ENCODE results near the gene PXDN. TPM values are rescaled to one million over a fixed set of nuclear protein-coding genes. Genes with fewer than 3 reads are reported as not detected.
"Not testable (repeated sequence)": the region's sequence is repeated elsewhere in the genome, so short reads cannot be mapped to it uniquely, and the experiment has no call there.

Gene PXDN
- 27.5 TPM for total RNA-seq
- long read RNA-seq, full-length matches to known transcripts, result 1 of 26 reads
- long read RNA-seq, partial matches to known transcripts, result 18 of 26 reads
- long read RNA-seq, other reads (novel, unspliced or antisense), result 7 of 26 reads

DNA sequence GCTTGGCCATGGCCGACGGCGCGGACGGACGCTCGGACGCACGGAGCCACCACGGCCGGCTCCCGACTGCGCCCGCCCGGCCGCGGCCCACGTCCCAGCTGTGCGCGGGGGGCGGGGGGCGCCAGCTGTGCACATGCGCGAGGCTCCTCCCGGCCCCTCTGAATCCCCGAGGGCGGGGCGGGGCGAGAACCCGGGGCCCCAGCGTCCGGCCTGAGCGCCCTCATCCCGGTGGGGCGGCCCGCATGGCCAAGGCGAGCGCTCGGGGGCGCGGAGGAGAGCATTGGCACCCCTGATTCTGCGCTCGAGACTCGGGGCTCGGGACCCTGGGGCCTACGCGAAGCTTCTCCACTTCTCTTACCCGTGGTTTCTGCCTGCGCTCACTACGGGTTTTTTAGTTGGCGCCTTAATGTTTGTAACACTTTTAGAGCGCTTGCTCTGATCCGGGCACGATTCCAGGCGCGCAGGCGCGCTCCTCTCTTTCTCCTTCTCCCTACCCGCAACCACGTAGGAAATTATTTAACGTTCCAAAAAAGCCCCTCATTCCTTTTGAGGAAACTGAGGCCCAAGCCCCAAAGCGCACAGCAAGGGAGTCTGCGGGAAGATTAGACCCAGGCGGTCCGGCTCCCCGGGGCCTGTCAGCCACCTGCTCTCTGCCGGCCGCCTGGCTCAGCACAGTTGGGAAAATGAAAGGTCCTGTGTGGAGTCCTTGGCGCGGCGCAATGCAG is at the start of gene PXDN:
TSS of gene PXDN (minus strand) at position 70 of the 725 bp plus-strand sequence. CDS start at position 10, 60 bp downstream.
- intact Hi-C loops (cut with DNase I), result loop anchor here (5.0 kb wide), 3 partner anchors 37 to 137 kb away; no protein-coding TSS in a partner anchor
- peak; percentile 76 for DNase-seq (ENCODE audit: low spot score)

DNA sequence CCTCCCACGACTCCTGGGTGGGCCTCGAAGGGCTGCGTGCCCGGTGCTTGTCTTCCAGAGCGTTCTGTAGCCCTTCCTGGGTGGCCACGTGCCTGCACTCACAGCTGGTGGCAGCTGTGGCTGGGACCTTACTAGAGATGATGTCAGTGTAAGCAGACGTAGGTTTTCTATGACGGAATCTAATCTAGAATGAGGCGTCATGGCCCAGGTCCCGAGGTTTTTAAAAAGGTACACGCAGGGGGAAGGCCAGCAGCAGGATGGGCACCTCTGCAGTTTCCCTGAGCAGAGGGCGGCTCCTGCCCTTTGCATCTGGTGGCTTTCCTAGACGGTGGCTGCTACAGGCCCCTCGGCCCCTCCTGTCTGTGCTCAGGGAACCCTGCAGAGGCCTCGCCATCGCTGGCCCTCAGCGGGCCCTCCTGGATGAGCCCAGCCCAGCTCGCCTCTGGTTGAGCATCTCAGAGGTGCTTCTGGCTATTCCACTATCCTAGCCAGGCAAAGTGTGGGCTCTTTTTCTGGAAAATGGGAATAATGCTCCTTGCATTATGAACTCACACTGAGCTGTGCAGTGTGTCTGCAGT is 49.6 kb upstream of the PXDN start:
- intact Hi-C loops (cut with DNase I), result no loop called here
- no peak for DNase-seq (ENCODE audit: low spot score)

- DNase-seq (ENCODE audit: low spot score), result no peak
- intact Hi-C loops (cut with DNase I), result no loop called here
Measured at GRCh38 chr2:1793001-1793867, 48.9 kb upstream of the PXDN start.

GRCh38 chr2:1791685-1792435 is 47.5 kb upstream of the PXDN start:
- no peak for DNase-seq (ENCODE audit: low spot score)
- intact Hi-C loops (cut with DNase I), result no loop called here

- intact Hi-C loops (cut with DNase I), result no loop called here
- no peak for DNase-seq (ENCODE audit: low spot score)
Measured at GRCh38 chr2:1791006-1791605, 46.8 kb upstream of the PXDN start.

GRCh38 chr2:1790473-1790872 is 46.2 kb upstream of the PXDN start:
- intact Hi-C loops (cut with DNase I), result no loop called here
- DNase-seq (ENCODE audit: low spot score), result no peak

DNA sequence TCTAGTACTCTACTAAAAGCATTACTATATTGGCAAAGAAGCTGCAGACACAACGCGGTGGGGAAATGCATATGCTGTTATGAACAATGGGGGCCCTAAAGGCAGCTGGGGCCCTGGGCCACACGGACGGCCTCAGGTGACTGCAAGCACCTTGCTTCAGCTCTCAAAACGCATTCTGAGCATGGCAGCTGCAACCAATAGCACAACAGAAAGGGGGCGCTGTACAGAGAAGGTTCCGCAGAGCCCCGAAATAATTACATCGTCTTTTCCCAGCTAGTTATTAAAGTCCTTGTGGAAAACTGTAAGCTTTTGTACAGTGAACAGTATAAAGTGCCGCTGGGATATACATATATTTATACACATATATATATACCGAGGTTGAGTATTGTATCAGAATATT is 45.3 kb upstream of the PXDN start:
- no peak for DNase-seq (ENCODE audit: low spot score)
- intact Hi-C loops (cut with DNase I), result no loop called here

DNA sequence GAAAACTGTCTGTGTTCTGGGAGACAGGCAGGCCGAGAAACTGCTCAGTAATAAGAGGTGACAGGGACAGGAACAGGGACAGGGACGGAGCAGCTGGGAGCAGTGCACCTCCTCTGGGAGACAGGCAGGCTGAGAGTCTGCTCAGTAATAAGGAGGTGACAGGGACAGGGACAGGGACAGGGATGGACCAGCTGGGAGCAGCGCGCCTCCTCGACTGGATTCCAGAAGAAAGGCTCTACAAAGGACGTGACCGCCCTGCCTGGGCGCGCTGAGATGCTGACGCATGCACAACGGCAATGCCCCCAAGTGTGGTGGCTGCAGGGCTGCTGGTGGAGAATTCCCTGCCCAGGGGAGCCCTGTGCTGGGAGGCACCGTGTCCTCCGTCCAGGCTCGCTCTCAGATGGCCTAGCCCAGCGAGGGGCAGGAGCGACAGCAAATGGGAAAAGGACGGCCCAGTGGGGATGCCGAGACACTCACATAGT is 44.2 kb upstream of the PXDN start:
- intact Hi-C loops (cut with DNase I), result no loop called here
- DNase-seq (ENCODE audit: low spot score), result no peak

GRCh38 chr2:1787755-1788477 is 43.6 kb upstream of the PXDN start:
- peak; percentile 19 for DNase-seq (ENCODE audit: low spot score)
- intact Hi-C loops (cut with DNase I), result no loop called here

DNA sequence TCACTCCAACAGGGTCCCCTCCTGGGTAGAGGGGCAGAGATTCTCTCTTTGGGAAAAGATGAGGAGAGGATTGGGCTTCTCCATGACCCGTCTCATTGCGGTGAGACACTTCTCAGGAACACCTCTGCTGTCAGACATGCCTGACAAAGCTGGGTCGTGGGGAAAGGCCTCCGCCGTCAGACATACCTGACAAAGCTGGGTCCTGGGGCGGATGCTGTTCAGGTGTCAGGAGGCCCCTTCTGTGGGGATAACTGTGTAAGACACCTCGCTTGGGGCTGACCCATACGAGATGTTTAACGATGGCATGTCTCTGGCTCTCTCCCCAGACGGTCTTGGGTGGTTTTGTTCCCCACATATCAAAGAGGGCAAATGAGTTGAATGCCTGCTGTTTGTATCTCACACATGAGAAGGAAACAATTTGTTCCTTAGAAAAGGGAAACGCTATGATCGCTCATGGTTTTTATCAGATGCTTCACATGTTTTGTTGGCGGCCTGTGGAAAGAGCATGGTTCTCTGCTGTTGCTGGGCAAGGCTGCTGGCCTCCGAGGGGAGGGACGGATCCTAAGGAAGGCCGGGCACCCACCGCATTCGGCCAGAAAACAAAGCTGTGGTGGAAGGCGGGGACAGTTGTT is 40.8 kb upstream of the PXDN start:
- peak; percentile 69 for DNase-seq (ENCODE audit: low spot score)
- intact Hi-C loops (cut with DNase I), result no loop called here

- peak; percentile 62 for DNase-seq (ENCODE audit: low spot score)
- intact Hi-C loops (cut with DNase I), result no loop called here
Measured at GRCh38 chr2:1784087-1784486, 39.8 kb upstream of the PXDN start.

GRCh38 chr2:1782514-1782913 is 38.2 kb upstream of the PXDN start:
- DNase-seq (ENCODE audit: low spot score), result peak; percentile 29
- intact Hi-C loops (cut with DNase I), result no loop called here

DNA sequence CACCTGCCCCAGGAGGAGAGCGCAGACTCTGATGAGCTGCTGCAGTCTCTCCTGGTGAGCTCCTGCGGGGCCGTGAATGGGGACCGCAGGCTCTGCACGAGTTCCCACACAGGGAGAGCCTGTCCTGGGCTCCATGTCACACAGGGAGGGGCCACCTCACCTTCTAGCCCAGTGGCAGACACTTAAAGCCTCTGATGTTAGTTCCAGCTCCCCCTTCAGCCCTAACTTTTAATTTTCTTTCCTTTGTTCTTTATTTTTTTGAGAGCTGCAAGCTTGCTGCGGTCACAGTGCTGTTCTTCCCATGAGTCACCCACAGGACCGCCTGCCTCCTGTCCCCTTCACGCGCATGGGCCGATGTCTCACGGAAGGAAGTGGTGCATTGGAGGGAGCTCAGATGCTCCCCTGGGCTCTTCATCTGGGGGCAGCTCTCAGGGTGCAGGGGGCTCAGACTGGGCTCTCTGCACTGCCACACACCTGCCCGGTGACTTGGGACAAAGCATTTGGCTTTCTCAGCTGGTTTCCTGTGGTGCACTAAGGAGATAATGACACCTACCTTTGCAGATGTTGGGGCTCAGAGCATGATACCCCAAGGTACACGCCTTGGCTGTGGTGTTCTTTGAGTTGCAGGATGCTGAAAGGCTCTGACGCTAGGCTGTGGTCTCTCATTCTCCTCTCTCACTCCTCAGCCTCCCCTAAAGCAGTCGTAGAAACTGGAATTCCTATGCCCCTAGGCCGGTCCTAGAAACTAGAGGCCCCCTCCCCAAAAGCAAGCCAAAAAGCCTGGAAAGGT is 37.2 kb upstream of the PXDN start:
- DNase-seq (ENCODE audit: low spot score), result peak; percentile 46
- intact Hi-C loops (cut with DNase I), result no loop called here

DNA sequence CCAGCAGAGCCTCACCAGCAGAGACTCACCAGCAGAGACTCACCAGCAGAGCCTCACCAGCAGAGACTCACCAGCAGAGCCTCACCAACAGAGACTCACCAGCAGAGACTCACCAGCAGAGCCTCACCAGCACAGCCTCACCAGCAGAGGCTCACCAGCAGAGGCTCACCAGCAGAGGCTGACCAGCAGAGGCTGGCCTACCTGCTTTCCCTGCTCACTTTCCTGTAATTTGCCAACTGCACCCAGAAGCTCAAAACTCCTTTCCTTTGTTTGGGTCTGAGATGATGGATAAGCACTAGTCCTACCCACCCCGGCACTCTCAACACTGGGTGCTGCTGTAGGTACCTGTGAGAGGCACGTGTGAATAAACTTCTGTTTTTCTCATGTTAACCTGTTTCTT is 36.4 kb upstream of the PXDN start:
- intact Hi-C loops (cut with DNase I), result no loop called here

DNA sequence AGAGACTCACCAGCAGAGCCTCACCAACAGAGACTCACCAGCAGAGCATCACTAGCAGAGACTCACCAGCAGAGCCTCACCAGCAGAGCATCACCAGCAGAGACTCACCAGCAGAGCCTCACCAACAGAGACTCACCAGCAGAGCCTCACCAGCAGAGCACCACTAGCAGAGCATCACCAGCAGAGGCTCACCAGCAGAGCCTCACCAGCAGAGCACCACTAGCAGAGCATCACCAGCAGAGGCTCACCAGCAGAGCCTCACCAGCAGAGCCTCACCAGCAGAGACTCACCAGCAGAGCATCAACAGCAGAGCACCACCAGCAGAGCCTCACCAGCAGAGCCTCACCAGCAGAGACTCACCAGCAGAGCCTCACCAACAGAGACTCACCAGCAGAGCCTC is 35.7 kb upstream of the PXDN start:
- intact Hi-C loops (cut with DNase I), result not testable (repeated sequence)

More for the DNA sequence above, 36.4 kb upstream of the PXDN start:
- peak; percentile 38 for DNase-seq (ENCODE audit: low spot score)

DNA sequence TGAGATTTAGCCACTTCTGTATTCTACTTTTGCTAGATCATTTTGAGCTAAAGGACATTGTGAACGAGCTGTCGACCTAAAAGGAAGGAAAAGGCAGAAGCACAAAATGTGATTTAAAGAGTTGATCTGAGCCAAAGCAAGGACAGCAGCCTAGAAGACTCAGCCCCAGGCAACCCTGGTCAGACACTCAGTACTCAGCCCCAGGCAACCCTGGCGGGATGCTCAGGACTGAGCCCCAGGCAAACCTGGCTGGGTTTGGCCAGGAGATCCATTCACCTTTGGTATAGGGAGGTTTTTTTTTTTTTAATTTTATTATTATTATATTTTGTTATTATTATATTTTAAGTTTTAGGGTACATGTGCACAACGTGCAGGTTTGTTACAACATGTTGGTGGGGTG is 34.3 kb upstream of the PXDN start:
- intact Hi-C loops (cut with DNase I), result no loop called here
- DNase-seq (ENCODE audit: low spot score), result peak; percentile 44

More for the DNA sequence above, 35.7 kb upstream of the PXDN start:
- peak; percentile 9 for DNase-seq (ENCODE audit: low spot score)

GRCh38 chr2:1777781-1778180 is 33.5 kb upstream of the PXDN start:
- peak; percentile 6 for DNase-seq (ENCODE audit: low spot score)

More at GRCh38 chr2:1777781-1778180, 33.5 kb upstream of the PXDN start:
- intact Hi-C loops (cut with DNase I), result no loop called here
